HT1080 (cell line): ENCODE data around the gene BDP1. TPM values are rescaled to one million over a fixed set of nuclear protein-coding genes. Genes with fewer than 3 reads are reported as not detected.
A peak's percentile ranks its signal among the peaks of the same experiment; 100 is the strongest.
"Not testable (repeated sequence)": the region's sequence is repeated elsewhere in the genome, so short reads cannot be mapped to it uniquely, and the experiment has no call there.

ENCODE experiments used
- DNase-seq: peaks from one replicate; pipeline ENCODE4 v3.0.0-alpha.2; 2015; ENCODE audit warnings: low read depth
- total RNA-seq: library from RNA; depleted of rRNA; stranded (reverse); fragments of >200 nt; shearing (Covaris generic); gene quantifications from 2 replicates; pipeline ENCODE4 v1.2.3, GENCODE V29; 2014

BDP1 gene
- total RNA-seq, 1 experiment from 2014 or later: 11.9 TPM

- DNase-seq: no peak
These were observed 114.5 kb downstream of the BDP1 start for GRCh38 chr5:71569748-71570509.

- DNase-seq: not testable (repeated sequence)
These were observed 116.4 kb downstream of the BDP1 start for GRCh38 chr5:71571811-71572210.

GRCh38 chr5:71573591-71573990 lies 118.1 kb downstream of the BDP1 start:
- no peak for DNase-seq

- not testable (repeated sequence) for DNase-seq
These were observed 120.1 kb downstream of the BDP1 start for GRCh38 chr5:71575588-71575987.

GRCh38 chr5:71576241-71576640 lies 120.8 kb downstream of the BDP1 start:
- no peak for DNase-seq

- not testable (repeated sequence) for DNase-seq
These were observed 122.4 kb downstream of the BDP1 start for GRCh38 chr5:71577839-71578238.

GRCh38 chr5:71582945-71583584 lies 127.6 kb downstream of the BDP1 start:
- no peak for DNase-seq

- DNase-seq: peak; percentile 46
These were observed 130.8 kb downstream of the BDP1 start for GRCh38 chr5:71586052-71586940.

- peak; percentile 96 for DNase-seq
These were observed 131.7 kb downstream of the BDP1 start, which contains the start of gene MCCC2 for GRCh38 chr5:71586941-71587765. Gene MCCC2 (plus strand): TSS chr5:71587340. CDS start chr5:71587426, 86 bp downstream.

- DNase-seq: no peak
These were observed 132.5 kb downstream of the BDP1 start for GRCh38 chr5:71587766-71588532.

- DNase-seq: no peak
These were observed 133.1 kb downstream of the BDP1 start for GRCh38 chr5:71588533-71588885.

GRCh38 chr5:71589903-71590302 lies 134.5 kb downstream of the BDP1 start:
- no peak for DNase-seq

GRCh38 chr5:71591100-71591499 lies 135.6 kb downstream of the BDP1 start:
- DNase-seq: no peak

- no peak for DNase-seq
These were observed 140.7 kb downstream of the BDP1 start for GRCh38 chr5:71596169-71596568.

GRCh38 chr5:71597001-71597400 lies 141.6 kb downstream of the BDP1 start:
- no peak for DNase-seq

GRCh38 chr5:71600783-71601182 lies 145.3 kb downstream of the BDP1 start:
- no peak for DNase-seq

- DNase-seq: peak; percentile 99
These were observed 146.0 kb downstream of the BDP1 start for GRCh38 chr5:71601222-71602026.

GRCh38 chr5:71609916-71610315 lies 154.5 kb downstream of the BDP1 start:
- DNase-seq: not testable (repeated sequence)

GRCh38 chr5:71615809-71616208 lies 160.4 kb downstream of the BDP1 start:
- no peak for DNase-seq
